ENCODE measurements around the gene POLR2E. TPM values are rescaled to one million over a fixed set of nuclear protein-coding genes. Genes with fewer than 3 reads are reported as not detected.

Gene POLR2E
- total RNA-seq, 1 experiment from 2014 or later, result 343 TPM

- Histone ChIP-seq H3K27me3 (replicated peaks; ENCODE audit: insufficient read depth, low read depth, low read length, poor library complexity) (no peaks in the 10 kb centered on the region), H3K9me3 (ENCODE audit: low read depth, low read length, poor library complexity, severe bottlenecking) (no peaks in the 10 kb centered on the region), H3K4me3 (ENCODE audit: low read depth, low read length, poor library complexity, severe bottlenecking) (no peak overlapping the region), H3K27ac (ENCODE audit: low read depth, low read length, poor library complexity, severe bottlenecking) (no peak overlapping the region), H3K4me1 (ENCODE audit: insufficient read depth, low read length, poor library complexity, severe bottlenecking) (no peaks in the 10 kb centered on the region), H3K36me3 (ENCODE audit: insufficient read depth, low read length, poor library complexity, severe bottlenecking) (peaks cover 51% of the 10 kb centered on the region)
- ChIA-PET POLR2A (ENCODE audit: low non-redundant PET) (no interaction called here), CTCF (no interaction called here)
- intact Hi-C loops (cut with micrococcal nuclease; ENCODE audit: unreplicated experiment), result no loop called here
- no peak for DNase-seq (ENCODE audit: low spot score)
- no TSS peak for BruUV-seq (replicated peaks)
- TF ChIP-seq, protein P1, sequence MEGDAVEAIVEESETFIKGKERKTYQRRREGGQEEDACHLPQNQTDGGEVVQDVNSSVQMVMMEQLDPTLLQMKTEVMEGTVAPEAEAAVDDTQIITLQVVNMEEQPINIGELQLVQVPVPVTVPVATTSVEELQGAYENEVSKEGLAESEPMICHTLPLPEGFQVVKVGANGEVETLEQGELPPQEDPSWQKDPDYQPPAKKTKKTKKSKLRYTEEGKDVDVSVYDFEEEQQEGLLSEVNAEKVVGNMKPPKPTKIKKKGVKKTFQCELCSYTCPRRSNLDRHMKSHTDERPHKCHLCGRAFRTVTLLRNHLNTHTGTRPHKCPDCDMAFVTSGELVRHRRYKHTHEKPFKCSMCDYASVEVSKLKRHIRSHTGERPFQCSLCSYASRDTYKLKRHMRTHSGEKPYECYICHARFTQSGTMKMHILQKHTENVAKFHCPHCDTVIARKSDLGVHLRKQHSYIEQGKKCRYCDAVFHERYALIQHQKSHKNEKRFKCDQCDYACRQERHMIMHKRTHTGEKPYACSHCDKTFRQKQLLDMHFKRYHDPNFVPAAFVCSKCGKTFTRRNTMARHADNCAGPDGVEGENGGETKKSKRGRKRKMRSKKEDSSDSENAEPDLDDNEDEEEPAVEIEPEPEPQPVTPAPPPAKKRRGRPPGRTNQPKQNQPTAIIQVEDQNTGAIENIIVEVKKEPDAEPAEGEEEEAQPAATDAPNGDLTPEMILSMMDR (conservative IDR thresholded peaks at IDR 0.05; ENCODE audit: low read depth, low read length), result no peak
- no peak for TF ChIP-seq EZH2 (IDR thresholded peaks at IDR 0.05; ENCODE audit: borderline replicate concordance, low read depth, low read length, poor library complexity, severe bottlenecking)
These were observed 23.8 kb upstream of the POLR2E start for GRCh38 chr19:1118999-1119398.

- ChIA-PET POLR2A (ENCODE audit: low non-redundant PET) (no interaction called here), CTCF (no interaction called here)
- no TSS peak for BruUV-seq (replicated peaks)
These were observed 22.5 kb upstream of the POLR2E start for GRCh38 chr19:1117654-1118053.

DNA sequence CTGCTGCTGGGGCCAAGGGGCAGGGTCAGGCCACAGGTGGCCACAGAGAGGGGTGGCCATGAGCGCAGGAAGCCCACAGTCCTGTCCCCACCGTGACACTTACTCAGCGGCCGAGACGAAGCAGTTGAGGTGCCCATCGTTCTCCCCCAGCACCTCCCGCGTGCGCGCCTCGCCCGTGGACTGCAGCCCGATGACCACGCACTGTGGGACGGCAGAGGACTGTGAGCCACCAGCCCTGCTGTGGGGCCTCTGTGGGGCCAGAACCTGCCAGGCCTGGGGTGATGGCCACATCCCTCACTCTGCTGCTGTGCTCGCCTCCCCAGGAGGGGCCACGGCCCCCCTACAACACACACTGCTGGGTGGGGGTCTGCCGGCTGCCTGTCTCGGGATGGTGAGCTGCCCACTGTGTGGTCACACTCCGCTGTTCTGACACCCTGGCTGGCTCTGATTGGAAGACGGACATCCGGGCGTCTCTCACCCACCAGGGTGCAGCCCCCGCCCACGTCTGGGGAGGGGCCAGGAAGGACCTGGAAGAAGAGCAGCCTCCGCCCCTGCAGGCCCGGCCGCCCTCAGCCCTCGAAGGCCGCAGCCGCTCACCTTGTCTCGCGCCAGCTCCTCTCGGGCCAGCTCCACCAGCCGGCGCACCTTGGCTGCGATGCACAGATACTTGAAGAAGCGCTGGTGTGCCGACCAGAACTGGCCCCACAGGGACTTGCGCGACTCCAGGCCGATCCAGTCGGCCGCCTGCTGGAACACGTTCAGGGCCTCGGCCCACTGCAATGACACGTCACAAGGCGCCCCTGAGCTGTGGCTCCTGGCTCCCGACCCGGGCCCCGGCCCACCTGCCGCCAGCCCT is 21.8 kb upstream of the POLR2E start:
- intact Hi-C loops (cut with micrococcal nuclease; ENCODE audit: unreplicated experiment), result no loop called here
- ChIA-PET CTCF (no interaction called here), POLR2A (ENCODE audit: low non-redundant PET) (no interaction called here)
- Histone ChIP-seq H3K4me1 (ENCODE audit: insufficient read depth, low read length, poor library complexity, severe bottlenecking) (peaks cover 9% of the 10 kb centered on the region), H3K36me3 (ENCODE audit: insufficient read depth, low read length, poor library complexity, severe bottlenecking) (peaks cover 41% of the 10 kb centered on the region), H3K9me3 (ENCODE audit: low read depth, low read length, poor library complexity, severe bottlenecking) (no peaks in the 10 kb centered on the region), H3K4me3 (ENCODE audit: low read depth, low read length, poor library complexity, severe bottlenecking) (no peak overlapping the region), H3K27me3 (replicated peaks; ENCODE audit: insufficient read depth, low read depth, low read length, poor library complexity) (no peaks in the 10 kb centered on the region), H3K27ac (ENCODE audit: low read depth, low read length, poor library complexity, severe bottlenecking) (no peak overlapping the region)
- TF ChIP-seq EZH2 (IDR thresholded peaks at IDR 0.05; ENCODE audit: borderline replicate concordance, low read depth, low read length, poor library complexity, severe bottlenecking), result no peak
- TF ChIP-seq, protein P1 (conservative IDR thresholded peaks at IDR 0.05; ENCODE audit: low read depth, low read length), result no peak
- no peak for DNase-seq (ENCODE audit: low spot score)
- no TSS peak for BruUV-seq (replicated peaks)

More at GRCh38 chr19:1117654-1118053, 22.5 kb upstream of the POLR2E start:
- intact Hi-C loops (cut with micrococcal nuclease; ENCODE audit: unreplicated experiment), result no loop called here
- no peaks in the 10 kb centered on the region for H3K27me3 ChIP-seq (replicated peaks; ENCODE audit: insufficient read depth, low read depth, low read length, poor library complexity)
- H3K9me3 ChIP-seq (ENCODE audit: low read depth, low read length, poor library complexity, severe bottlenecking), result no peaks in the 10 kb centered on the region
- no peak overlapping the region for H3K4me3 ChIP-seq (ENCODE audit: low read depth, low read length, poor library complexity, severe bottlenecking)
- peaks cover 9% of the 10 kb centered on the region for H3K4me1 ChIP-seq (ENCODE audit: insufficient read depth, low read length, poor library complexity, severe bottlenecking)
- no peak overlapping the region for H3K27ac ChIP-seq (ENCODE audit: low read depth, low read length, poor library complexity, severe bottlenecking)
- TF ChIP-seq, protein P1 (conservative IDR thresholded peaks at IDR 0.05; ENCODE audit: low read depth, low read length), result no peak
- TF ChIP-seq EZH2 (IDR thresholded peaks at IDR 0.05; ENCODE audit: borderline replicate concordance, low read depth, low read length, poor library complexity, severe bottlenecking), result no peak
- no peak for DNase-seq (ENCODE audit: low spot score)
- peaks cover 42% of the 10 kb centered on the region for H3K36me3 ChIP-seq (ENCODE audit: insufficient read depth, low read length, poor library complexity, severe bottlenecking)

Measured in A673 (cell line).